Urothelium cell line (cell line): Measurements from ENCODE around the gene TBC1D17.
A peak's percentile ranks its signal among the peaks of the same experiment; 100 is the strongest.

Experiments
- DNase-seq: peaks from one replicate; pipeline ENCODE4 v3.0.0; 2011; ENCODE audit warnings: low spot score, mixed read lengths
- FAIRE-seq: peaks from 2 replicates; lab custom pipeline; 2011; peaks lifted over from hg19 to GRCh38; lab: Jason Lieb, UNC

TBC1D17 gene

GRCh38 chr19:49933643-49934042 is 56.1 kb downstream of the TBC1D17 start:
- no peak for DNase-seq
- FAIRE-seq = no peak

- no peak for FAIRE-seq
- DNase-seq = no peak
These were observed 59.0 kb downstream of the TBC1D17 start for GRCh38 chr19:49936549-49936948.

GRCh38 chr19:49937750-49938381 is 60.4 kb downstream of the TBC1D17 start:
- DNase-seq = peak; percentile 81
- no peak for FAIRE-seq
